Bronchial epithelial cell (primary cell): ENCODE measurements around the gene KRTAP12-2. TPM values are rescaled to one million over a fixed set of nuclear protein-coding genes. Genes with fewer than 3 reads are reported as not detected.
A peak's percentile ranks its signal among the peaks of the same experiment; 100 is the strongest.
"Not testable (repeated sequence)": the region's sequence is repeated elsewhere in the genome, so short reads cannot be mapped to it uniquely, and the experiment has no call there.

Source experiments
- DNase-seq: peaks from one replicate; pipeline ENCODE4 v3.0.0-alpha.2; 2010; ENCODE audit warnings: low read depth
- FAIRE-seq: peaks from 2 replicates; lab custom pipeline; 2011; peaks lifted over from hg19 to GRCh38; lab: Jason Lieb, UNC
- H3K27me3 ChIP-seq: 2 replicates; pipeline ENCODE4 v1.5.1; 2011; ENCODE audit warnings: low read length; ENCODE audit not compliant: control insufficient read depth, insufficient read depth
- H3K36me3 ChIP-seq: 2 replicates; pipeline ENCODE4 v1.5.1; 2011; ENCODE audit warnings: low read length; ENCODE audit not compliant: control insufficient read depth, insufficient read depth
- H3K4me3 ChIP-seq: 2 replicates; pipeline ENCODE4 v1.5.1; 2011; ENCODE audit warnings: mild to moderate bottlenecking, low read depth, low read length, control low read depth
- CTCF ChIP-seq: IDR thresholded peaks from 2 replicates; pipeline ENCODE4 v1.5.1; 2011; ENCODE audit warnings: mild to moderate bottlenecking, moderate library complexity, low read length, control low read depth, inconsistent platforms; ENCODE audit not compliant: insufficient read depth, severe bottlenecking
- total RNA-seq: library from RNA; depleted of rRNA; stranded (reverse); fragments of >200 nt; gene quantifications from 2 replicates; pipeline ENCODE4 v1.2.1, GENCODE V29; 2014

KRTAP12-2 gene
- total RNA-seq, 1 donor from 2014 or later, result not detected

DNA sequence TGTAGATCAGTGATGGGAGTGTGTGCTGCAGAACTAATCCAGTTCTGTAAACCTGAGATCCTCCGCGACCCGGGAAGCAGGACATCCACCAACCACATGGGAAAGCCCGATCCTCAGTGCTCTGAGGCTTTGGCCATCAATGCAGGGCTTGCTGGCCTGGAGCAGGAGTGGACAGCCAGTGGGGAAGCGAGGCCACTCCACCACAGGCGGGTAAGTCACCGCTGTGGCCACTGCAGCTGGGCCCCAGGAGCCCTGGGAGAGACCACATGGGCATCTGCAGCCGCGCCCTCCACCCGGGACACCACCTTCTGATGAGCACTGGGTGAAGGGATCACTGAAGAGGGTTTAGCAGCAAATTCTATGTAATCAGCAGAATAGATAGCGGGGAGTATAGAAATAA lies 14.4 kb upstream of the KRTAP12-2 start:
- no peaks in the 10 kb centered on the region for H3K36me3 ChIP-seq
- H3K4me3 ChIP-seq, result no peak overlapping the region
- TF ChIP-seq CTCF, result no peak
- FAIRE-seq, result no peak
- no peaks in the 10 kb centered on the region for H3K27me3 ChIP-seq
- no peak for DNase-seq

GRCh38 chr21:44677881-44678280 lies 11.2 kb upstream of the KRTAP12-2 start:
- H3K4me3 ChIP-seq, result no peak overlapping the region
- no peak for TF ChIP-seq CTCF
- FAIRE-seq, result peak; percentile 18
- no peaks in the 10 kb centered on the region for H3K36me3 ChIP-seq
- no peaks in the 10 kb centered on the region for H3K27me3 ChIP-seq
- no peak for DNase-seq

GRCh38 chr21:44671911-44672310 lies 5.2 kb upstream of the KRTAP12-2 start:
- no peak for TF ChIP-seq CTCF

GRCh38 chr21:44670642-44671432 lies 4.1 kb upstream of the KRTAP12-2 start:
- Histone ChIP-seq H3K27me3 (no peaks in the 10 kb centered on the region), H3K4me3 (no peak overlapping the region), H3K36me3 (no peaks in the 10 kb centered on the region)
- FAIRE-seq (no peak), DNase-seq (no peak)
- TF ChIP-seq CTCF, result no peak

More at GRCh38 chr21:44671911-44672310, 5.2 kb upstream of the KRTAP12-2 start:
- no peaks in the 10 kb centered on the region for H3K36me3 ChIP-seq
- no peaks in the 10 kb centered on the region for H3K27me3 ChIP-seq
- H3K4me3 ChIP-seq, result no peak overlapping the region
- DNase-seq, result no peak
- no peak for FAIRE-seq

DNA sequence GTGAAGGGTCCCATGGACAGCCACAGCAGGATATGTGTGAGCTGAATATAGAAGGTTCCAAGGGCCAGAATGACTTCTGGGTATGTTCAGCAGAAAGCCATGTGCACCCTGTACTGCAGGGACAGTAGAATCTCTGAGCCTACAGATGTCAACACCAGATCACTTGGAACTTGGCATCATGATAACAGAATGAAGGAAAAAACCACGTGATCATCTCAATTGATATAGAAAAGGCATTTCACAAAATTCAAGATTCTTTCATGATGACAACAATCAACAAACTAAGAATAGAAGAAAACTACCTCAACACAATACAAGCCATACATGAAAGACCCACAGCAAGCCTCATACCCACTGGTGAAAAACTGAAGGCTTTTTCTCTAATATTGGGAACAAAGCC lies 885 bp upstream of the KRTAP12-2 start:
- FAIRE-seq (no peak), DNase-seq (no peak)
- no peak overlapping the region for H3K4me3 ChIP-seq
- H3K27me3 ChIP-seq, result no peaks in the 10 kb centered on the region
- no peak for TF ChIP-seq CTCF
- no peaks in the 10 kb centered on the region for H3K36me3 ChIP-seq

DNA sequence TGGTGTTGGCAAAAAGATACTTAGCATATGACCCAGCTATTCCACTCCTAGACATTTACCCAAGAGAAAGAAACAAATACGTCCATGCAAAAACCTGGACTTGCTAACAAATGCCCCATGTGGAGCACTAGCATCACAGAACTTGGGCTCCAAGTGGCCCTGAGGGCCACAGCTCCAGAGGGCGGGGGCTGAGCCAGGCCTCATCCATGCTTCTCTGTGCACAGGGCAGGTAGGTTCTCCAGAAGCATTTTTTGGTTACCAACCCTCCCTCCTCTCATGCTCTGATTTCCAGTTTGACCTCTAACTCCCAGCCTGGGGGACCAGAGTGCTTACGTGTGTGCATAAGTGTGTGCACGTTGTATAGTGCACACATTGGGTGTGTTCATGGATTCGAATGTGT lies 2.0 kb downstream of the KRTAP12-2 start:
- DNase-seq (no peak), FAIRE-seq (no peak)
- TF ChIP-seq CTCF, result no peak
- Histone ChIP-seq H3K27me3 (no peaks in the 10 kb centered on the region), H3K36me3 (no peaks in the 10 kb centered on the region), H3K4me3 (no peak overlapping the region)

DNA sequence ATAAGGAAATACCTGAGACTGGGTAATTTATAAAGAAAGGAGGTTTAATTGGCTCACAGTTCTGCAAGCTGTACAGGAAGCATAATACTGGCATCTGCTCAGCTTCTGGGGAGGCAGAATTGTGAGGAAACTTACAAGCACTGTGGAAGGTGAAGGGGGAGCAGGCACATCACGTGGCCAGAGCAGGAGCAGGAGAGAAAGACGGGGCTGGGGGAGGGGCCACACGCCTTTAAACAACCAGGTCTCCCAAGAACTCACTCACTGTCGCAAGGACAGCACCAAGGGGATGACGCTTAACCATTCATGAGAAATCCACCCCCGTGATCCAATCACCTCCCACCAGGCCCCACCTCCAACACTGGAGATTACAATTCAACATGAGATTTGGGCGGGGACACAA lies 5.2 kb downstream of the KRTAP12-2 start:
- H3K27me3 ChIP-seq, H3K36me3 ChIP-seq, FAIRE-seq, H3K4me3 ChIP-seq, DNase-seq: not testable (repeated sequence)
